HG03442 (cell line): ENCODE measurements around the gene GDF7.
A peak's percentile ranks its signal among the peaks of the same experiment; 100 is the strongest.

ENCODE experiments used
- ATAC-seq: cut with Tn5 transposase; IDR thresholded peaks from one replicate; pipeline ENCODE4 v1.9.1; 2021; ENCODE audit warnings: mild to moderate bottlenecking, moderate library complexity; ENCODE audit not compliant: unreplicated experiment

Gene GDF7

GRCh38 chr2:20672201-20672951 lies 5.4 kb downstream of the GDF7 start:
- no peak for ATAC-seq

DNA sequence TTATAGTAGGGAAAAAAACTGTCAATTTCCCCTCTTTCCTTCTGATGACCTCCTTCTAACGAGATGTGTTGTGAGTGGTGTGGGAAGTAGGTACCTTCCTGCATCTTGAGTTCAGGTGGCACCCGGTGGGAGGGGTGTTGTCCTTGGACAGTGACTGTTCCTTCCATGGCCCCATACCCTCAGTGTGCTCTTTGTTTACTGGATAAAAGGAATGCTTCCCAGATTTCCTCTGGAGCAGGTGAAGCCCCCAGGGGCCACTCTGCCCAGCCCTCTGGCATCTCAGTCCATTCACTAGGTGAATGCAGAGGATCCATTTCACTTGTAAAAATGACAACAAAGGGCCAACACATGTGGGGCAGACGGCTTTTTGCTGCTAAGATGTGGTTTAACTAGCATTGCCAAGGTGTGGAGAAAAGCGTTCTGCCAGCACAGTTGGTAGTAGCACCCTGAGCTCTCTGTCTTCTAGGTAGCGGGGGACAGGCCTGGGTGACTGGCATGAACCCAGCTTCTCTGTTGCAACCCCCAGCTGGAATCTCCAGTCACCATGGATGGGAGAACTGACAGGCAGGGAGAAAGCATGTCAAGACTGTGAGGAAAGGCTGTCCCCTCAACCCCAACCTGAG lies 6.9 kb downstream of the GDF7 start:
- ATAC-seq = no peak

- ATAC-seq = no peak
Observed at GRCh38 chr2:20674309-20674965, 7.5 kb downstream of the GDF7 start.

DNA sequence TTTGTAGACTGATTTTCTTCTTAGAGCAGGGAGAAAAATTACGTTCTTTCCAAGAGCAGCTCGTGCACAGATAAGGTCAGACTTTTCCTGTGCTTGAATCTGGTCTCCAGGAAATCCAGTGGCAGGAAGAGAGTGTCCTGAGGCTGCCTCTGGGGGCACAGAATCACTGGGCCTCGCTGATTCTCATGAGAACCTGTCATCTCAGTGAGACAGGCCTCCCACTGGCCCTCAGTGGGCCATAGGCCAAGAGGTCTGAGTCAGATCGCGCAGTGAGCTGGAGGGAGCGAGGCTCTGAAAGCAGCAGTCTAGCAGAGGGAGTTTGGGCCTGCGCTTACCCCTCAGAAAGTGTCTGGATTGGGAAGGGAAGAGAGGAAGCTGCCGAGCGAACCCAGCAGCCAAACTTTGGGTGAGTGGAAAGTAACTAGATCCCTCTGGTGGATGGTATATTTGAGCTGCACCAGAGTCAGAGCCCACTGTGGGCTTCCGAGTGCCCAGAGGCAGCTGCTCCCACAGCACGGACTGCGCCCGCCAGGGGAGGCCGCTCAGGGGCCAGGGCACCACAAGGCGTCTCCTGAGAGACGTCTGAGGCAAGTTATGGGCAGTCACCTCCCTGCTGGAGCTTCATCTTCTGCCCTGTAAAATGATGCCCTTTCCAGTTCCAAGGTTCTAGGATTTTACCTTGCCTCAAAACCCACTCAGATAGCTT lies 8.2 kb downstream of the GDF7 start:
- no peak for ATAC-seq

- peak; percentile 70 for ATAC-seq
Observed at GRCh38 chr2:20675701-20676352, 8.9 kb downstream of the GDF7 start.

GRCh38 chr2:20676353-20677215 lies 9.6 kb downstream of the GDF7 start:
- ATAC-seq = peak; percentile 39

DNA sequence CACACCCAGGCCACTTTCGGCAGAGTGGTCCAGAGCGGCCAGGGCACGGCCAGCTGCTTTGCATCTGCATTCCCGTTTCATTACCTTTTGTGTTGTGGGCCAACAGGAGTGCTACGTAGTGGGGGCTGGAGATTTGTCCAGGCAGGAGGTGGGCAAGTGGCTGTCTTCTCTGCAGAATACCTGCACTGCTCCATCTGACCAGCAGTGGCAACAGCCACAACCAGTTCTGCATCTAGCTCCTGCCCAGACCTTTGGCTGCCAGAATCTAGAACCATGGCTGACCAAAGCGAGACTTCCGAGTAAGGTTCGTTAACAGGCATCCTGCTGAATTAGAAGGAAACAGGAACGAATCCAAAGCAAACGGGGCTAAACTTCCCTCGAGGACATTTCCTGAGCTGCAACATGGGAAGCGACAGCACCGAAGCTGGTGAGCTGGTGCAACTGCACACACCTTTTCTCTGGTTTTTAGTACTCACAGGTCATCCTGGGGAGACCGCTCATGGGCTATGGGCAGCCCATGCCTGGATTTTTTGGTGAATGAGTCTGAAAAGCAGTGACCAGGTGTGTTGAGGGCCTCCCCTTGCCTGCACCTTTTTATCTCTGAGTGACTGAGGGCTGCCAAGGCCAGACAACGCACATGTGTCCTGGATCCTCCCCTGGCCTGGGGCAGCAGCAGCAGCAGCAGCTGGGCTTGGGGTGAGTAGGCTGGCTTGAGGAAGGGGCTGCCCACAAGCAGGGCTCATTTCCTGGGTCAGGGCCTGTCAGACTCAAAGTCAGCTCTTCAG lies 10.5 kb downstream of the GDF7 start:
- peak; percentile 35 for ATAC-seq

GRCh38 chr2:20678086-20678395 lies 11.1 kb downstream of the GDF7 start:
- ATAC-seq = no peak

- no peak for ATAC-seq
Observed at GRCh38 chr2:20678780-20679179, 11.8 kb downstream of the GDF7 start.

- ATAC-seq = no peak
Observed at GRCh38 chr2:20680744-20681375, 13.9 kb downstream of the GDF7 start.

DNA sequence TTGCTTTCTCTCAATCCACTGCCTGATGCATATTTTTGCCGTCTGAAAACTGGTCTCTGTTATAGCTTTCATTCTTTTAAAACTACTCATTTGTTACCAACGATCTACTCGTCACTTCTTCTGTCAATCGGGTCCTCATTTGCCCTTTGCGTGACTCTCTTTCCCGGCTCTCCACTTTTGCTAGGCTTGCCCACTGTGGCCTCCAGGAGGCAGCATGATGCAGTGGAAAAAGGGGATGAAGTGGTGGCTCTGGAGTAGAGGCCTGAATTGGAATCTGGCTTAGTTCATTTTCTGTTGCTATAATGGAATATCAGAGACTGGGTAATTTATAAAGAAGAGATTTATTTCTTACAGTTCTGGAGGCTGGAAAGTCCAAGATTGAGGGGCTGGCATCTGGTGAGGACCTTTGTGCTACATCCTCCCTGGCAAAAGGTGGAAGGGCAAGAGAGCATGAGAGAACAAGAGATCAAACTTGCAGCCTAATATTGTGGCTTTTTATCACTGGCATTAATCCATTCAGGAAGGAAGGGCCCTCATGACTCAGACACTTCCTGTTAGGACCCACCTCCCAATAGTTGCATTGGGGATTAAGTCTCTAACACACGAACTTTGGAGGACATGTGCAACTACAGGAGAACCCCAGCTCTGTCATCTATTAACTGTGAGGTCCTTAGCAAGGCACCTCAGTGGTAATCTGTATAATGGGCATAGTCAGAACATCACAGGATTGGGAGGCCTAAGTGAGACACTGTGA lies 15.4 kb downstream of the GDF7 start:
- ATAC-seq = no peak

GRCh38 chr2:20684581-20685063 lies 17.7 kb downstream of the GDF7 start:
- ATAC-seq = no peak

- no peak for ATAC-seq
Observed at GRCh38 chr2:20687260-20687832, 20.4 kb downstream of the GDF7 start.

DNA sequence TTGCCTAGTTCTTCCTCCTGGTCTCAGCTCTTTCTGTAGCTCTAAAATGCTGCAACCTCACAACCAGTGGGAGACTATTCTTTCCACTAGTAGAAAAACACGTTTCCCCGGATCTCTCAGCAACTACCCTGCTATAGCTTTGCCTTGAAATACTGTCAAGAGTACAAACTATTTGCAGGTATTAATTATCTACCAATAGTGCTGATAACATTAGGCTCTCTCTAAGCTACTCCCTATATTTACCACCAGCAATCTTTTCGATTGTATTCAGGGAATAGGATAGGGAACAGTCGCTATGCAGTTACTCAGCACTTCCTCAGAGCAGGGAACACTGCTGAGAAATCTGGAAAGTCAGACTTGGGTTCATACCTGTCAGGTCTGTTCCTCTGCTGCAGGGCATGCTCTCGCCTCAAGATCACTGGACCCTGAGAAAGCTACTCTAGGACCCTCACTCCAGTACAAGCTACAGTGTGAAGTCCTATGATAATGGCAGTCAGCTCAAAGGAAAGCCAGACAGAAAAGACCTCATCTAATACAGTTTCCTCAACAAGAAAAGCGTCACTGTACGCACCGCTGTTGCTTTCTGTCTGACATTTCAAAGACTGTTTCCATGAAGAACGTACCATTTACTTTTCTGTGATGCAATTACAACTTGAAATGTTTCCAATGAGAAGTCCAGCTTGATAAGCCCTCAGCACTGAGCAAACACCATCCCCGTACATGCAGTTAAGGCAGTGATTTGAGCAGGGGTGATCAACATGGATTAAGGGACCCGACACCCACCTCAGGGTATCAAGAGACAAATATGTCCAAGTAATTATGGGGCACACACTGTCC lies 22.7 kb downstream of the GDF7 start:
- ATAC-seq = no peak

DNA sequence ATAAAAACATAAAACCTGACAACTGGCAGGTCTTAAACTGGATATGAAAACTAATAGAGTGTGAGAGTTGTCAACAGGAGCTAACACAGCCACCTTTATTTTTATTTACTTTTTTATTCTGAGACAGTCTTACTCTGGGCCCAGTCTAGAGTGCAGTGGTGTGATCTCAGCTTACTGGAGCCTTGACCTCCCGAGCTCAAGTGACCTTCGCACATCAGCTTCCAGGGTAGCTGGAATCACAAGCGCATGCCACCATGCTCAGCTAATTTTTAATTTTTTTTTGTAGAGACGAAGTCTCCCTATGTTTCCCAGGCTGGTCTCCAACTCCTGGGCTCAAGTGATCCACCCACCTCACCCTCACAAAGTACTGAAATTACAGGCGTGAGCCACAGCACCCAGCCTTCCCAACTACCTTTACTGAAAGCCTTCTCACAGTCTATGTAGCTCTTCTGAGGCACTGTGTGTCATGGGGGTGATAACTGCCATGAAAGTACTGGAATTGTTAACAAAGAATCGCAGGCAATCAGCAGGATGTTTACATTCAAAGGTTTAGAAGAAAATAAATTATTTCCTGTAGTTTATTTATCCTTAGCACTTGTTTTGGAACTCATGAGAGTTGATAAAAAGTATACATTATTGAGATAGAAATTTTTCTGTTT lies 24.3 kb downstream of the GDF7 start:
- ATAC-seq = no peak

- no peak for ATAC-seq
Observed at GRCh38 chr2:20692081-20692480, 25.1 kb downstream of the GDF7 start.
